ENCODE measurements around the gene STAP2. TPM values are rescaled to one million over a fixed set of nuclear protein-coding genes. Genes with fewer than 3 reads are reported as not detected.

The STAP2 gene
- total RNA-seq, 1 donor from 2014 or later: 4.1 TPM

Other genes with a start within 250 kb of the STAP2 start
- gene MAP2K2, start 214.7 kb downstream of the STAP2 start, total RNA-seq: 171 and 178 TPM in 2 replicates
- gene CREB3L3, start 185.2 kb downstream of the STAP2 start, total RNA-seq: not detected in 2 replicates
- 33.9 and 34.8 TPM in 2 replicates for gene SIRT6, start 156.3 kb downstream of the STAP2 start, total RNA-seq
- gene ANKRD24, start 156.1 kb downstream of the STAP2 start, total RNA-seq: 0.19 and 0.27 TPM in 2 replicates
- not detected in 2 replicates for gene EBI3, start 109.3 kb downstream of the STAP2 start, total RNA-seq
- 22.9 and 24.9 TPM in 2 replicates for gene YJU2, start 91.7 kb downstream of the STAP2 start, total RNA-seq
- gene SHD, start 59.6 kb downstream of the STAP2 start, total RNA-seq: 2.7 and 4.5 TPM in 2 replicates
- not detected in 2 replicates for gene TMIGD2, start 36.4 kb downstream of the STAP2 start, total RNA-seq
- 51.9 and 53.5 TPM in 2 replicates for gene FSD1, start 34.2 kb downstream of the STAP2 start, total RNA-seq
- 45.3 and 45.6 TPM in 2 replicates for gene MPND, start 4.7 kb upstream of the STAP2 start, total RNA-seq
- gene SH3GL1, start 61.7 kb upstream of the STAP2 start, total RNA-seq: 85.9 and 95.3 TPM in 2 replicates
- gene CHAF1A, start 63.8 kb upstream of the STAP2 start, total RNA-seq: 117 and 120 TPM in 2 replicates
- 39.5 and 40.9 TPM in 2 replicates for gene UBXN6, start 119.0 kb upstream of the STAP2 start, total RNA-seq
- 103 and 110 TPM in 2 replicates for gene HDGFL2, start 133.5 kb upstream of the STAP2 start, total RNA-seq
- gene PLIN4, start 179.7 kb upstream of the STAP2 start, total RNA-seq: 0.30 and 0.47 TPM in 2 replicates
- gene PLIN5, start 196.4 kb upstream of the STAP2 start, total RNA-seq: 4.8 TPM in 2 replicates
- gene LRG1, start 201.2 kb upstream of the STAP2 start, total RNA-seq: 0.09 TPM in 2 replicates
- 21.7 and 25.3 TPM in 2 replicates for gene SEMA6B, start 220.9 kb upstream of the STAP2 start, total RNA-seq